LoVo (cell line): ENCODE data around the gene SSNA1.

ENCODE experiments used
- DNase-seq: peaks from one replicate; pipeline ENCODE4 v3.0.0-alpha.2; 2016; ENCODE audit warnings: low spot score

The SSNA1 gene

DNA sequence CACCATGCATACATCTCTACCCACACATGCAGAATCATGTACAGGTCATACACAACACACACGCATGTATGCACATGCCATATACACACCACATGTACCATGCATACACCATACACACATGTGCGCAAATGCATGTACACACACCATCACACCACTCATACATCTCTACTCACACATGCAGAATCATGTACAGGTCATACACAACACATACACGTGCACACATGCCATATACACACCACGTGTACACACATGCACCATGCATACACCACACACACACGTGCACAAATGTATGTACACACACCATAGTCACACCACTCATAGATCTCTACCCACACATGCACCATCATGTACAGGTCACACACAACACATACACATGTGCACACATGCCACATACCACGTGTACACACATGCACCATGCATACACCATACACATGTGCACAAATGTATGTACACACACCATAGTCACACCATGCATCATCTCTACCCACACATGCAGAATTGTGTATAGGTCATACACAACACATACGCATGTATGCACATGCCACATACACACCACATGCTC lies 35.6 kb upstream of the SSNA1 start:
- DNase-seq = no peak

DNA sequence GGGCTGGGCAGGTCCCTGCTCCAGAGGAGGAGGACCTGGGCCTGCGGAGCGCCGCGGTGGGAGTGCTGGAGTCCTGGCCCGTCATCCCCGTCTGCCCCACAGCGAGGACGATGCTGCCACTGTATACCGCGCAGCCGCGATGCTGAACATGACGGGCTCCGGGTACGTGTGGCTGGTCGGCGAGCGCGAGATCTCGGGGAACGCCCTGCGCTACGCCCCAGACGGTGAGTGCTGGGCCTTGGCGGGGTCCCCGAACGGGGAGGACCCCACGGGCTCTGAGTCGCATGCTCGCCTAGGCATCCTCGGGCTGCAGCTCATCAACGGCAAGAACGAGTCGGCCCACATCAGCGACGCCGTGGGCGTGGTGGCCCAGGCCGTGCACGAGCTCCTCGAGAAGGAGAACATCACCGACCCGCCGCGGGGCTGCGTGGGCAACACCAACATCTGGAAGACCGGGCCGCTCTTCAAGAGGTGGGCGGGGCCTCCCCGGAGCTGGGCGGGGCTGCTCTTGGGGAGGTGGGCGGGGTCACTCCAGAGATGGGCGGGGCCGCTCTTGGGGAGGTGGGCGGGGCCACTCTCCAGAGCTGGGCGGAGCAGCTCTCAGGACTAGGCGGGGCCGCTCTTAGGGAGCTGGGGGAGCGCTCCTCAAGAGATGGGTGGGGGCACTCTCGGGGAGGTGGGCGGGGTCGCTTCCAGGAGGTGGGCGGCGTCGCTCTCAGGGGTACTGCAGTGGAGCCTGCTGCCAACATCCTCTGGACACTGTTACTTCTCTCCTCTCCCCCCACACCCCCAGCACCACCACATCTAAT lies 31.7 kb upstream of the SSNA1 start:
- no peak for DNase-seq

DNA sequence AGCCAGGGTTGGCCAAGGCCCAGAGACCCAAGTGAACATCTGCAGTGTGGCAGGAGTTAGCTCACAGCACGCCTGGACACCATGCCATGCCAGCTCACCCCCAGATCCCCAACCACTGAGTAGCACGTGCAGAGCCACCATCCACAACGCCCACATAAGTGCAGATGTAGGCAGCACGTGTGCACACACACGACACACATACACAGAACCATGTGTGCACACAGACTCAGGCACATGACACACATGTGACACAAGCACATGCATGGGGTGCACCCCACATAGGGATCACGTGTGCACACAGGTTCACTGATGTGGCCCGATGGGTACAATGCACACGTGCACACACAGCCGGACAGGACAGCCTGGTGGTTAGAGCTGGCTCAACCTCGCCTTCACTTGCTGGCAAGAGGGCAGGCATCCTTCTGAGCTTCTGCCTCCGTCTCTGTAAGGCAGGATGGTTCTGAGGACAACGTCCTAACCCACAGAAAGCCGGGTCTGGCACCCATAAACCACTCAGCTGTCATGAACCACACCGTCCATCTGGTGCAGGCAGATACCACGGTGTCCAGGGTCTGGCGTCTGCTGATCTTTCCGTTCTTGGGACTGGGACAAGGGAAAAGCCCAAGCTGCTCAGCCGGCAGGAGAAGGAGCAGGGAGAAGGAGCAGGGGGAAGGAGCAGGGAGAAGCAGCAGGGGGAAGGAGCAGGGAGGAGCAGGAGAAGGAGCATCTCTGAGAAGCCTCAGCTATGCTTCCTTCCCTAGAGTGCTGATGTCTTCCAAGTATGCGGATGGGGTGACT lies 30.7 kb upstream of the SSNA1 start:
- DNase-seq = no peak

DNA sequence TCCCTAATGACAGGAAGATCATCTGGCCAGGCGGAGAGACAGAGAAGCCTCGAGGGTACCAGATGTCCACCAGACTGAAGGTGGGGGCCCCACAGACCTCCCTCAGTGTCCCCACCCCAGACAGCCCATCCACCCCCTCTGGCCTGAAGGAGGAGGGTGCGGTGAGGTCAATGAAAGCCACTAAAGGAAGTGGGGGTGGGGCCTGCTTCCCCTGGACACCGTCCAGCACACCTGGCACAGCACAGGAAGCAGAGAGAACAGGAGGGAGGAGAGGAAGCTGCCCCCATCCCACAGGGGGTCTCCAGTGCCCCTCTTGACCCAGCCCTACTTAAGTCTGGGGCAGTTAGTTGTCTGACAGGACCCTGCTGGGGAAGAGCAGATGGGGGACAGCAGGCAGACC lies 29.9 kb upstream of the SSNA1 start:
- no peak for DNase-seq

DNA sequence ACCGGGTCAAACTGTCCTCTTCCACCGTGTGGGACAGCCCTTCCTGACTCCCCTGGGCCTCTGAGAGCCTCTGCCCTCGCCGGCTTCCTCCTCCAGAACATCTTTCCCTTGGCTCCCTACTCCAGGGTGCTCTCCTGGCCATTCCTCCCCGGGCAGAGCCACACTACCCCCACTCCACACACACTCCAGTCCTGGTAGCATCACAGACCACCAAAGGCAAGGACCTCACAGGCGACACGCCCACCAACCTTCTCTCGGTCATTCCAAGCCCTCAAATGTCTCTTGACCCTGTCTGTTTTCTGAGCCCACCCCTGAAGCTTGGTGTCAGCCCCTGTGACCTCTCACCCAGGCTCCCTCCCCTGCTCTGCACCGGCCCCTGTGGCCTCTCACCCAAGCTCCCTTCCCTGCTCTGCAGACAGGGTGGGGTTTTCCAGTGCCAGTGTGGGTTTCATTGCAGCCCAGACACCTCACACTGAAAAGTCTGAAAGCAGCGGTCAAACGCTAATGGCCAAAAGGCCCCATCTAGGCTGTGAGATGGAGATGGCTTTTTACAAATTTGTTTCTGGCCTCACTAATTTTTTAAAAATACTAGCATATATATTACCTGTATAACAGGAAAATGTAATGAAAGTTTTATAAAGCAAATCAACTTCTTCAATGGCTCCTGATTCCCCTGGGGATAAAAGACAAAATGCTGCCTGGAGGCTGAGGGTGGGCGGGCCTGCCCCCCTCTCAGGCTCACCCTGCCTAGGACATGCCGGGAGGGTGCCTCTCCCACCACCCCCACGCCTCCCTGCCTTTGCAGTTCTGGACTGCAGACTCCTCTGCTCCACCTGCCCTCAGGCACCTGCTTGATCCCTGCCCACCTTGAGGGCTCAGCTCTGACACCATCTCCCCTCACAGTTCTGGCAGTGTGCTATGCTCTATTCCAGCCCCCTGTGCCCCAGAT lies 29.1 kb upstream of the SSNA1 start:
- no peak for DNase-seq

DNA sequence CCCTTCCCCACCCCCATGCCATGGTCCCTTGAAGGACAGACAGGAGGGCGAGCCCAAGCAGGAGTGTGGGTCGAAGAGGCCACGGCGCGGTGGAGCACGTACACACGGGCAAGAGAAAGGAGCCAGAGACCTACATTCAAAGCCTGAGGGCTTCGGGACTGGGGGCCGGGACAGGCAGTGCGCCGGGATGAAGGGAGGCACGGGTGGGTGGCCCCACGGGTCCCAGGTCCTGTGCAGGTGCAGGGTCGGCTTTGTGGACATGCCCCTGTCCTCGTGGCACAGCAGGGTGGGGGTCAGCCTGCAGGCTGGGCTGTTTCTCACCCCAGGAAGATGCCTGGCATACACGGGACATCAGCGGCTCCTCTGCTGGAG lies 28.4 kb upstream of the SSNA1 start:
- DNase-seq = no peak

DNA sequence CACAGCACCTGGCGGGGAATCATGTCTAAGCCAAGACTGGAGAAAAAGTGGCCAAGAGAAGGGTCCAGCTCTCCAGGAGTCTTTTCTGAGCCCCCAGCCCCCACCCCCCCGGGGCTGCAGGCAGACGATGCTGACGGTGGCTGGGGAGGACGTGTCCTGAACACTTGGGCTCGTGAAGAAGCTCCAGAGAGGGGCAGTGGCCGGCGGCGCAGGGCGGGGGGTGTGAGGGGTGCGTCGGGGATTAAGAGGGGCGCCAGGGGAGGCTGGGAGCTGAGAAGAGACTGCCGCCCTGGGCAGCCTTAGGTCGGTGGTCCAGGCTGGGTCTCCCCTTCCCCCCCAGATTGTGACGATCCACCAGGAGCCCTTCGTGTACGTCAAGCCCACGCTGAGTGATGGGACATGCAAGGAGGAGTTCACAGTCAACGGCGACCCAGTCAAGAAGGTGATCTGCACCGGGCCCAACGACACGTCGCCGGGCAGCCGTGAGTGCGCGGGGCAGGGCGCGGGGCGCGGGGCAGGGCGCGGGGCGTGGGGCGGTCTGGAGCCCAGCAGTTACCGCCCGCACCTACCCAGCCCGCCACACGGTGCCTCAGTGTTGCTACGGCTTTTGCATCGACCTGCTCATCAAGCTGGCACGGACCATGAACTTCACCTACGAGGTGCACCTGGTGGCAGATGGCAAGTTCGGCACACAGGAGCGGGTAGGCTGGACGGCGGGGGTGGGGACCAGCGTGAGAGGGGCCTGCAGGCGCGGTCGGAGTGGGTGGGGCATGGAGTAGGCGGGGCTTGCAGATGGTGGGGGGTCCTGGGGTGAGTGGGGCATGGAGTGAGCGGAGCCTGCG lies 27.5 kb upstream of the SSNA1 start:
- no peak for DNase-seq

DNA sequence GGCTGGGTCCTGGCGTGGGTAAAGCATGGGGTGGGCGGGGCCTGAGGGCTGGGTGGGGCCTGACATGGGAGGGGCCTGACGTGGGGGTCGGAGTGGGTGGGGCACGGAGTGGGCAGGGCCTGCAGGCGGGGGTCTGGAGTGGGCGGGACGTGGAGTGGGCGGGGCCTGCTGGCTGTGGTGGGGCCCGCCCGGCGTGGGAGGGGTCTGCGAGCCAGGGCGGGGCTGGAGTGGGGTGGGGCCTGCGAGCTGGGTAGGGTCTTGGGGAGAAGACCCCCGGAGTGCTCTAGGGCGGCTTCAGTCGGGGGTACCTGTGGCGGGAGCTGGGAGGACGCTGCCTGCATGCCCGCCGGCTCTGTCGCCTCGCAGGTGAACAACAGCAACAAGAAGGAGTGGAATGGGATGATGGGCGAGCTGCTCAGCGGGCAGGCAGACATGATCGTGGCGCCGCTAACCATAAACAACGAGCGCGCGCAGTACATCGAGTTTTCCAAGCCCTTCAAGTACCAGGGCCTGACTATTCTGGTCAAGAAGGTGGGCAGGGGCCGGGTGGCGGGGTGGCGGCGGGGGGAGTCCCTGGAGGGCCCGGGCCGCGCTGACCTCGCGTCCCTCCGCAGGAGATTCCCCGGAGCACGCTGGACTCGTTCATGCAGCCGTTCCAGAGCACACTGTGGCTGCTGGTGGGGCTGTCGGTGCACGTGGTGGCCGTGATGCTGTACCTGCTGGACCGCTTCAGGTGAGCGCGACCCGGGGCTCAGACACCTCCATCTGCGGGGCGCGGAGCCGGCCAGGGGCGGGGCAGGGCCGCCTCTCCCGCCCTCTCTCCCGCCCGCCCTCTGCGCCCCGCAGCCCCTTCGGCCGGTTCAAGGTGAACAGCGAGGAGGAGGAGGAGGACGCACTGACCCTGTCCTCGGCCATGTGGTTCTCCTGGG lies 26.7 kb upstream of the SSNA1 start:
- no peak for DNase-seq

DNA sequence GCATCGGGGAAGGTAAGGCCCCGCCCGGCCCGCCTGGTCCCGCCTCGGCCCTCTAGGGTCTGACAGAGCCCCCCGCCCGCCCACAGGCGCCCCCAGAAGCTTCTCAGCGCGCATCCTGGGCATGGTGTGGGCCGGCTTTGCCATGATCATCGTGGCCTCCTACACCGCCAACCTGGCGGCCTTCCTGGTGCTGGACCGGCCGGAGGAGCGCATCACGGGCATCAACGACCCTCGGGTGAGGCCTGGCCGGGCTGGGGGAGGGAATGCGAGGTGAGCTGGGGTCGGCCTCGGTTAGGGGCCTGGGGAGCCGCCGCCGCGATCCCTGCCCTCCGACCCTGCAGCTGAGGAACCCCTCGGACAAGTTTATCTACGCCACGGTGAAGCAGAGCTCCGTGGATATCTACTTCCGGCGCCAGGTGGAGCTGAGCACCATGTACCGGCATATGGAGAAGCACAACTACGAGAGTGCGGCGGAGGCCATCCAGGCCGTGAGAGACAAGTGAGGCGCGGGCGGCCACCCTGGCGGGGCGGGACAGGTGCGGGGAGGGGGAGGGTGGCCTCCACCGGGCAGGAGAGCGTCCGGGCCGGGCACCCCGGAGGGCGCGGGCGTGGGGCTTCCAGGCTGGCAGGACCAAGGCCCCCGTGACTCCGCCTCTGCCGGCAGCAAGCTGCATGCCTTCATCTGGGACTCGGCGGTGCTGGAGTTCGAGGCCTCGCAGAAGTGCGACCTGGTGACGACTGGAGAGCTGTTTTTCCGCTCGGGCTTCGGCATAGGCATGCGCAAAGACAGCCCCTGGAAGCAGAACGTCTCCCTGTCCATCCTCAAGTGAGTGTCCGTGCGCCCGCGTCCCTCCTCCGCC lies 25.7 kb upstream of the SSNA1 start:
- DNase-seq = no peak

DNA sequence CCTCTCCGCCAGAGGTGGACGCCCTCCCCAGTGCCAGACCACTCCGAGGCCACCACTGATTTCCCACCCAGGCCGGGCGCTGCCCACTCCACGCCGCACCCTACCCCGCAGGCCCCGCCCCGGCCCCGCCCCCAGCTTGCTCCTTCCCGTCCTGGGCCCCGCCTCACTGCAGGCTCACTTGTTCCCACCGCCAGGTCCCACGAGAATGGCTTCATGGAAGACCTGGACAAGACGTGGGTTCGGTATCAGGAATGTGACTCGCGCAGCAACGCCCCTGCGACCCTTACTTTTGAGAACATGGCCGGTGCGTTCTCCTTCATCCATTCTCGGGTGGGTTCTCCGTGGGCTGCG lies 25.1 kb upstream of the SSNA1 start:
- DNase-seq = no peak

DNA sequence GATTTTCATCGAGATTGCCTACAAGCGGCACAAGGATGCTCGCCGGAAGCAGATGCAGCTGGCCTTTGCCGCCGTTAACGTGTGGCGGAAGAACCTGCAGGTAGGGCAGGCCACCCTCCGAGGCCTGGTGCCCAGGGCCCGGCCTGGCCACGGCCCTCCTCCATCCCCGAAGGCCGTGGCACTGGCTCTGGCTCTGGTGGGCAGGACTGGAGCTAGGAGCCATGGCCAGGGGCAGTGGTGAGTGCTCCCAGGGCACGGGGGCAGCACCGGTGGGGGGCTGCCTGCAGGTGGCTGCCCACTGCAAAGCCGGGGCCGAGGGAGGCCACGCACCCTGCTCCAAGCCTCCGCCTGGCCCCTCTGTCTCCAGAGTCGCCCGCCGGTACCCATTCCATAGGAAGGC lies 24.7 kb upstream of the SSNA1 start:
- DNase-seq = no peak

DNA sequence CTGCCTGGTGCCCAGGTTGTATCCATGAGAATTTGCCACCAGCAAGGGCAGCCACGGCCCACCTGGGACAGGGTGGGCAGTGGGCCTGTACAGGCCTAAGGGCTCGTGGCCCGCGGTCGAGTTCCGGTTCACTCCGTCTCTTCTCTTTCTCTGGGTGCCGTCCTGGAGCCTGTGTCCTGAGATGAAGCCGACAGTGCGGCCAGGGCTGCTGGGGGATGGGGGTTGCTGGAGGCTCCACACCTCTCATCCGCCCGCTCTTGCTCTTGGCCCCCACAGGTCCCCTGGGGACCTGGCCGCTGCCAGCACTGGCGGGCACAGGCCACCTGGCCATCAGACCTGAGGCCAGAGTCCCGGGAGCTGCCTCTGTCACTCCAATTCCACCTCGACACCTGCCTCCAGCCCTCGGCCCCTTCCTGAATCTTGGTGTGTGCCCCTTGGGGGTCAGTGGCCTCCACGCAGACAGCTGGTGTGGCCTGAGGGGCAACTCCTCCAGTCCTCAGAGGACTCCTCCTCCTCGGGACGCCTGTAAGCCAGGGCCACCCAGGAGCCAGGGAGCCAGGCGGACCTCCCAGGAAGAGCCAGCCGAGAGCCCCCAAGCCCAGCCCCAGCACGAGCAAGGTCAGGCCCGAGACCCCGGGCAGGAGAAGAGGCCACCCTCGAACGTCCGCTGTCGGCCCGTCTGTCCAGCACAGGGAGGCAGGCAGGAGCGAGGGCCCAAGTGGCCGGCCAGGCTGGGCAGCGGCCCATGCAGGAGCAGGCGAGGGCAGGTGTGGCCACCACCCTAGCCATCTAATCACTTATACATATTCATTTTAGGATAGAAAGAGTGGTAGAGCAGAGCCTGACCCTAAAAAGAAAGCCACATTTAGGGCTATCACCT lies 23.9 kb upstream of the SSNA1 start:
- DNase-seq = no peak

DNA sequence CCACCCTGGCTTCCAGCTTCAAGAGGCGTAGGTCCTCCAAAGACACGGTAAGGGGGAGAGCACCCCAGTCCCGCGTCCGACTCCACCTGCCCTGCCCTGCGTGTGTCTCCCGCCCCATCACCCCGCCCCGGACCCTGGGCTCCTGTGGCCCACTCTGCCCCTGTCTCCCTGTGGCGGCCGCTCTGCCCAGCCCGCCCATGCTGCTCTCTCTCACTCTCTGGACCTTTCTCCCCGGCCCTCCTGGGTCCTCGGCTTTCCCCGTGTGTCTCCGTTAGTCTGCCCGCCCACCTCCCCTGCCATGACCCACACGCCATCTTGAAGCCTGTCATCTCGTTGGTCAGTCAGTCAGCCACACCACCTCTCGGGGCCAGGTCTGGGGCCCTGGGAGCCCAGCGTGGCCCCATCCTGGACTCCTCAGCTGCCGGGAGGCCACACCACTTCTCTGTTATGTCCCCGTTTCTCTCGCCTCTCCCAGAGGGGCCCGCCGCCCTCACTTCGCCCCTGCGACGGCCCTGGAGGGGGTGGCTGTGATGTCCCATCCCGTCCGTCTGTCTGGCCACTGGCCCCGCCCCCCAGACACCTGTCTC lies 23.1 kb upstream of the SSNA1 start:
- no peak for DNase-seq

DNA sequence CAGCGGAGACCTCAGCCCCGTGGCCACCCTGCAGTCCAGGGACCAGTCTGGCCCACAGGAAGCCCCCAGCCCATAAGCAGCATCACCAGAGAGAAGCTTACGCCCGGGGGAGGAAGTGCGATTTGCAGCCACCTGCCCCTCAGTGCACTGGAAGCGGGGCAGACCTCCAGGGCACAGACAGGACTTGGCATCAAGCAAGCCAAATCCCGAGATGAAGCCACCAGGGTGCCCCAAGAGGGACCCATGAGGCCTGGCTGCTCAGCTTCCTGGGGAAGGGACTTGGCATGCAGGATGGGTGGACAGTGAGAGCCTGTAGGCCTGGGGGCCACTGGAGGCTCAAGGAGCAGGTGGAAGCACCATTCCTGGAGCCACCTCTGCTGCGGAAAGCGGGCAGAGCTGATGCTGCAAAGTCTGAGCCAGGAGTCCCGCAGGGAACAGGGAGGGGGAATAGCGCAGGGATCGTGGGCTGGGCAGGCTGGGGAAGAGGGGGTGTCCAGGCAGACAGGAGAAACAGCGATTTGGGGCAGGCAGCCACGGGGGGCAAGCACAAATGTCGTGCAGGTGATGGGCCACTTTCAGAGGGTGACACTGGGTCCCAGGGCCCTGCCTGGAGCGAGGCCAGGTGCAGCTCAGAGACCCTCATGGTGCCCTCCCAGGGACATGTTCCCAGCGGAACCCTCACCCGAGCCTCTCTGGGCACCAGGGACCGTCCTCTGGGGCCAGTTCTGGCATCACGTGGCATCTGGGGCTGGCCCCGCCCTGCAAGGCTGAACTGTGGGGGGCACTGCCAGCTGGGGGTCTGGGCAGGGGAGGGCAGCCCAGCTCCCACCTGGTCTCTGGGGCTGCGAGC lies 21.9 kb upstream of the SSNA1 start:
- no peak for DNase-seq

DNA sequence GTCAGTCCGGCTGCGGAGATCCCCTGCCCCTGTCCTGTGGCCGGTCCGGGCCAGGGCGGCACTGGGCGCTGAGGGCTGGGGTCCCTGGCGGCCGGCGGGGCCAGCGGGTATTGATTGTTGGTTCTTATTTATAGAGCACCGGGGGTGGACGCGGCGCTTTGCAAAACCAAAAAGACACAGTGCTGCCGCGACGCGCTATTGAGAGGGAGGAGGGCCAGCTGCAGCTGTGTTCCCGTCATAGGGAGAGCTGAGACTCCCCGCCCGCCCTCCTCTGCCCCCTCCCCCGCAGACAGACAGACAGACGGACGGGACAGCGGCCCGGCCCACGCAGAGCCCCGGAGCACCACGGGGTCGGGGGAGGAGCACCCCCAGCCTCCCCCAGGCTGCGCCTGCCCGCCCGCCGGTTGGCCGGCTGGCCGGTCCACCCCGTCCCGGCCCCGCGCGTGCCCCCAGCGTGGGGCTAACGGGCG lies 21.2 kb upstream of the SSNA1 start:
- no peak for DNase-seq

DNA sequence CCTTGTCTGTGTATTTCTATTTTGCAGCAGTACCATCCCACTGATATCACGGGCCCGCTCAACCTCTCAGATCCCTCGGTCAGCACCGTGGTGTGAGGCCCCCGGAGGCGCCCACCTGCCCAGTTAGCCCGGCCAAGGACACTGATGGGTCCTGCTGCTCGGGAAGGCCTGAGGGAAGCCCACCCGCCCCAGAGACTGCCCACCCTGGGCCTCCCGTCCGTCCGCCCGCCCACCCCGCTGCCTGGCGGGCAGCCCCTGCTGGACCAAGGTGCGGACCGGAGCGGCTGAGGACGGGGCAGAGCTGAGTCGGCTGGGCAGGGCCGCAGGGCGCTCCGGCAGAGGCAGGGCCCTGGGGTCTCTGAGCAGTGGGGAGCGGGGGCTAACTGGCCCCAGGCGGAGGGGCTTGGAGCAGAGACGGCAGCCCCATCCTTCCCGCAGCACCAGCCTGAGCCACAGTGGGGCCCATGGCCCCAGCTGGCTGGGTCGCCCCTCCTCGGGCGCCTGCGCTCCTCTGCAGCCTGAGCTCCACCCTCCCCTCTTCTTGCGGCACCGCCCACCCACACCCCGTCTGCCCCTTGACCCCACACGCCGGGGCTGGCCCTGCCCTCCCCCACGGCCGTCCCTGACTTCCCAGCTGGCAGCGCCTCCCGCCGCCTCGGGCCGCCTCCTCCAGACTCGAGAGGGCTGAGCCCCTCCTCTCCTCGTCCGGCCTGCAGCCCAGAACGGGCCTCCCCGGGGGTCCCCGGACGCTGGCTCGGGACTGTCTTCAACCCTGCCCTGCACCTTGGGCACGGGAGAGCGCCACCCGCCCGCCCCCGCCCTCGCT lies 20.5 kb upstream of the SSNA1 start:
- DNase-seq = no peak
